Psoas muscle (tissue), 8 donors: ENCODE results near the gene ZNF609. TPM values are rescaled to one million over a fixed set of nuclear protein-coding genes. Genes with fewer than 3 reads are reported as not detected.

Experiments used
- ATAC-seq, 4 donors: fragments of 200-7000 bp; cut with Tn5 transposase; one replicate each; pipeline ENCODE4 v1.9.1; 2020; ENCODE audit warnings: moderate library complexity in 3 of 4, mild to moderate bottlenecking in 2 of 4
- DNase-seq, 2 donors: peaks; one replicate each; pipeline ENCODE4 v3.0.0-alpha.2; 2020
- H3K27ac ChIP-seq: fragments of 200-600 bp; one replicate; pipeline ENCODE4 v1.8.0; 2022
- H3K27me3 ChIP-seq, 3 donors: fragments of 200-600 bp in 1 of 3; one replicate each; pipeline versions ENCODE4 v1.6.1 to v1.8.0; 2013 to 2022; ENCODE audit warnings: low read length in 2 of 3, mild to moderate bottlenecking in 2 of 3, moderate library complexity in 1 of 3; ENCODE audit not compliant: insufficient read depth in 3 of 3
- H3K36me3 ChIP-seq, 2 donors: fragments of 200-600 bp in 1 of 2; one replicate each; pipeline versions ENCODE4 v1.6.1 to v1.8.0; 2013 to 2022; ENCODE audit warnings: low read depth in 1 of 2, mild to moderate bottlenecking in 1 of 2, moderate library complexity in 1 of 2; ENCODE audit not compliant: insufficient read depth in 1 of 2
- H3K4me1 ChIP-seq: fragments of 200-600 bp; one replicate; pipeline ENCODE4 v1.8.0; 2022
- H3K4me3 ChIP-seq: fragments of 200-600 bp; one replicate; pipeline ENCODE4 v1.8.0; 2022; ENCODE audit warnings: mild to moderate bottlenecking
- H3K9me3 ChIP-seq: fragments of 200-600 bp; one replicate; pipeline ENCODE4 v1.8.0; 2022
- CTCF ChIP-seq: fragments of 200-600 bp; IDR thresholded peaks from one replicate; pipeline ENCODE4 v1.8.0; 2022; ENCODE audit warnings: antibody characterized with exemption
- WGBS, 3 donors: extraction: QIAGEN DNeasy Blood & Tissue Kit; methylation state at CpG; one replicate each; pipeline versions ENCODE4 v1.1.6 to v1.1.7; 2013; 5-methylcytosine and 5-hydroxymethylcytosine counted together
- intact Hi-C, 2 donors: fragments of 100-400 bp; cut with DNase I; formaldehyde crosslinking; loops; one replicate each; pipeline versions ENCODE4 v1.11.0 to v1.14.2; 2022
- polyA plus RNA-seq, 3 donors: library from polyadenylated mRNA; stranded (reverse); fragments of 200-250 nt; gene quantifications; one replicate each; pipeline ENCODE4 v1.2.3, GENCODE V29; 2013
- total RNA-seq, 4 donors: library from RNA; stranded (reverse); fragmentation: NEBNext Ultra II Directional in 2 of 4; extraction: Animal tissue kit (Norgen Biotek cat#: 25700) in 2 of 4; gene quantifications; one replicate each; pipeline versions ENCODE4 v1.2.1 to v1.2.4, GENCODE V29; 2021 to 2023
- donor health status: healthy with polysubstance abuse.
- donor health status: DM: no; HTN: no; CAD: no; lungs with moderate emphysema.
- donor health status: Bipolar disorder and iron deficiency.
- donor health status: healthy.
- donor health status: DM: yes; HTN: yes; CAD: no.
- donor health status: DM: no; HTN: no; CAD: no.
- donor health status: DM: no; HTN: no; CAD: no.
- donor health status: DM: yes; HTN: yes; CAD: no.

The ZNF609 gene
- total and polyA plus RNA-seq, 7 donors = 3.2 to 15.0 (median 10.2) TPM

GRCh38 chr15:64717735-64718495 lies 257.5 kb downstream of the ZNF609 start:
- TF ChIP-seq CTCF = no peak
- H3K27ac ChIP-seq = peak overlapping the region; percentile 48
- WGBS, 3 donors = 37 to 50% (median 43%) methylated on average over 18 of the region's 18 CpGs
- H3K4me1 ChIP-seq = peaks cover 6% of the 10 kb centered on the region
- no peaks in the 10 kb centered on the region for H3K27me3 ChIP-seq
- intact Hi-C loops = no loop called here
- DNase-seq = no peak
- peak overlapping the region; percentile 10 for H3K4me3 ChIP-seq
- ATAC-seq = peak in 3 of 4 donors; percentile 16 to 22 (median 17)
- H3K9me3 ChIP-seq = no peaks in the 10 kb centered on the region
- no peaks in the 10 kb centered on the region for H3K36me3 ChIP-seq

GRCh38 chr15:64720188-64720587 lies 259.8 kb downstream of the ZNF609 start:
- WGBS, 3 donors = 67 to 69% (median 68%) methylated on average over 3 of the region's 3 CpGs
- DNase-seq (no peak), ATAC-seq (peak in 3 of 4 donors; percentile 52 to 87 (median 73))
- Histone ChIP-seq H3K4me1 (peaks cover 6% of the 10 kb centered on the region), H3K36me3 (no peaks in the 10 kb centered on the region), H3K27ac (no peak overlapping the region), H3K27me3 (no peaks in the 10 kb centered on the region), H3K9me3 (no peaks in the 10 kb centered on the region), H3K4me3 (no peak overlapping the region)
- intact Hi-C loops = no loop called here
- TF ChIP-seq CTCF = no peak

GRCh38 chr15:64730151-64730550 lies 269.8 kb downstream of the ZNF609 start:
- intact Hi-C loops = loop anchor here in 1 of 2 donors (5.0 kb wide), 1 partner anchor 177 kb away; no protein-coding TSS in a partner anchor
- Histone ChIP-seq H3K36me3 (no peaks in the 10 kb centered on the region), H3K4me3 (no peak overlapping the region), H3K27me3 (no peaks in the 10 kb centered on the region), H3K27ac (no peak overlapping the region), H3K4me1 (no peaks in the 10 kb centered on the region), H3K9me3 (no peaks in the 10 kb centered on the region)
- no peak for ATAC-seq
- WGBS, 3 donors = 83 to 90% (median 87%) methylated on average over 5 of the region's 5 CpGs
- TF ChIP-seq CTCF = no peak
- no peak for DNase-seq

GRCh38 chr15:64731012-64731804 lies 270.8 kb downstream of the ZNF609 start:
- ATAC-seq = peak; percentile 80 to 91 (median 90)
- intact Hi-C loops = loop anchor here (1.0 to 5.0 kb wide), 4 partner anchors 79 to 176 kb away; no protein-coding TSS in a partner anchor
- DNase-seq = peak; percentile 85 to 92
- Histone ChIP-seq H3K4me3 (peak overlapping the region; percentile 9), H3K36me3 (no peaks in the 10 kb centered on the region), H3K9me3 (no peaks in the 10 kb centered on the region), H3K27ac (no peak overlapping the region), H3K27me3 (no peaks in the 10 kb centered on the region), H3K4me1 (no peaks in the 10 kb centered on the region)
- TF ChIP-seq CTCF = peak; percentile 93
- 22 to 35% (median 25%) methylated on average over 16 of the region's 16 CpGs for WGBS, 3 donors
